GM21528 (cell line): ENCODE data around the gene EPHB3.

Source experiments
- ATAC-seq: cut with Tn5 transposase; IDR thresholded peaks from one replicate; pipeline ENCODE4 v1.9.1; 2021; ENCODE audit warnings: mild to moderate bottlenecking, moderate library complexity; ENCODE audit not compliant: unreplicated experiment, low FRiP score

EPHB3 gene

DNA sequence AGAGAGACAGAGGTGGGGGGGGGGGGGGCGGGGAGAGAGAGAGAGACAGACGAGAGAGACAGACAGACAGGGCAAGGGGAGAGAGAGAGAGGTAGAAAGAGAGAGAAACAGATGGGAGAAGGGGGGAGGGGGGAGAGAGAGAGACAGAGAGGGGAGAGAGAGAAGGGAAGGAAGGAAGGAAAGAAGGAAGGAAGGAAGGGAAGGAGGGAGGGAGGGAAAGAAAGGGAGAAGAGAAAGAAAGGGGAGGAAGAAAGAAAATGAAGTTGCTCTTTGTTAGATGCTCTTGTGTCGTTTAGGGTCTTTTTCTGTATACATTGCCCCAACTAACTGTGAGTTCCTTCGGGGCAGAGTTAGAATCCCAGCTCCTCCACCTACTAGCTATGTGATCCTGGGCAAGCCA, 19.0 kb upstream of the EPHB3 start:
- ATAC-seq, result no peak

DNA sequence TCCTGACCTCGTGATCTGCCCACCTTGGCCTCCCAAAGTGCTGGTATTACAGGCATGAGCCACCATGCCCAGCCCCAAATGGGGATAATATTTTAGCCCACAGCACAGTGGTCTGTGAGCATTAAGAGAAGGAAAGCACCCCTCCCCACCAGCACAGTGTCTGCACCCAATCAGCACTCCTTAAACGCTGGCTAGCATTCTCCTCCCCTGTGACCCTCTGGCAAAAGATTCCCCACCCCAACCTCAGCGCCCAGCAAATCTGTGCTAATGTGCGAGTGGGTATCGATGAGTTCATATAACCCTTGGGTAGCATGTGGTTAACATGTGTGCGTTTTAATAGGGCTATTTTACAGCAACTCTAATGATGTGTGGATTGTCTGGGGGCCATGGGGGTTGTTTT, 18.3 kb upstream of the EPHB3 start:
- no peak for ATAC-seq

DNA sequence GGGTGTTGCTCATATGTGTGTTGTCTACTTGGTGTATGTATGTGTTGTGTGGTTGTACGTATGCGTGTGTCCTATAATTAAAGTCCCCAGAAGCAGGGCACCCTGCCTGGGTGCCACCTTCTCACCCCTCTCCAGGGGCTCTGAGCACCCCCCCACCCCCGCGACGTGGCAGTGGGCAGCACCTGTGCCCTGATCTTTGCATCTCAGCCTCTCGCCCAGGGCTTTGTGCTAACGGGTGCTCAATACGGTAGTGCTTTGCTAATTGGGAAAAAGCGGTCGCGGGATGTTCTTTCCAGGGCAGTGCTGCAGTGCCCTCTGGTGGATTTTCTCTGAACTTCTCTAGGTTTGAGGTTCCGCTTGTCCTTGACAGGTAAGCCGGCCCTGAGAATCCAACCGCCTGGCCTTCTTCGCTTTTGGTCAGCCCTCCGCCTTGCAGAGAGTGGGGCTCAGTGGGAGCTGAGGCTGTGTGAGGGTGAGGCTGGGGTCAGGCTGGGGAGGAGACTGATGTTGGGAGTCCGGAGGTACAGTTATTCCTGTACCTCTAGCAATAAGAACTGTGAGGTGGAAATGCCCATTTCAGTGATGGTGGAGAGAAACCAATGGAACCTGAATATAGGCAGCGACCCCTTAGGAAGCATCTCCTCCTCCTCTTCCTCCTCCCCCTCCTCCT, 17.6 kb upstream of the EPHB3 start:
- no peak for ATAC-seq

DNA sequence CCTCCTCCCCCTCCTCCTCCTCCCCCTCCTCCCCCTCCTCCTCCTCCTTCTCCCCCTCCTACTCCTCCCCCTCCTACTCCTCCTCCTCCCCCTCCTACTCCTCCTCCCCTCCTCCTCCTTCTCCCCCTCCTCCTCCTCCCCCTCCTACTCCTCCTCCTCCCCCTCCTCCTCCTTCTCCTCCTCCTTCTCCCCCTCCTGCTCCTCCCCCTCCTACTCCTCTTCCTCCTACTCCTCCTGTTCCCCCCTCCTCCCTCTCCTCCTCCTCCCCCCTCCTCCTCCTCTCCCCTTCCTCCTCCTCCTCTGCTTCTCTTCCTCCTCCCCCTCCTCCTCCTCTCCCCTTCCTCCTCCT, 17.1 kb upstream of the EPHB3 start:
- no peak for ATAC-seq

DNA sequence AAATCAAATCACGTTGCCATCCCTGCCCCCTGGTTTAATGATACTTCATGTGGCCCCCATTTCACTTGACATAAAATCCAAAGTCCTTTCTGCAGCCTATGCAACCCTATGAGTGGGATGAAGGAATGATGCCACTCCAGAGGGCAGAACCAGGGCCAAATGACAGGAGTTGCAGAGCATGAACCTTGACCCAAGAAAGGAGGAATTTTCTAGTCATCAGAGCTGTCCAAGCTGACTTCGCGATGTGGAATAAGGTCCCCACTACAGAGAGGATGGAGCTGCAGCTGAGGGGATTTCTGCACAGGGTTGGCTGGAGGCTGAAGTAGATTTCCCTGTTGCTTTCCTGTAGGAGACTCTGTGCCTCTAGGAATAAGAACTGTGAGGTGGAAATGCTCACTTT, 15.8 kb upstream of the EPHB3 start:
- ATAC-seq, result no peak

DNA sequence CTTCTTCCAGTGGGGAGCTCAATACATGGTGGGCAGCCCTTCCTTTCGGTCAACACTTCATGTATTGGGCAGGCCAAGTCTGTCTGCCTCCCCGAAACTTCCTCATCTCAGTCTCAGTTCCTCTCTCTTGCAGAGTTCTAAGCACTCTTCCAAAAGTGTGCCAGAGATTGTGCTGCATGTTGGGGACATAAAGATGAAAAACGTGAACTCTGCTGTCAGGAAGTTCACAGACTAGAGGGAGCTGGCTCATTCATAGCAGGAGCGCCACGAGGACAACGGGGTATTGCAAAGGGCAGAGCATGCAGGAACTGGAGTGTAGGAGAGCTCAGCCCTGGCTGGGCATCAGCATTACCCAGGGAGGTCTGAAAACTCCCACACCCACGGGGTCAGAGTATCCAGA, 15.3 kb upstream of the EPHB3 start:
- ATAC-seq, result no peak

DNA sequence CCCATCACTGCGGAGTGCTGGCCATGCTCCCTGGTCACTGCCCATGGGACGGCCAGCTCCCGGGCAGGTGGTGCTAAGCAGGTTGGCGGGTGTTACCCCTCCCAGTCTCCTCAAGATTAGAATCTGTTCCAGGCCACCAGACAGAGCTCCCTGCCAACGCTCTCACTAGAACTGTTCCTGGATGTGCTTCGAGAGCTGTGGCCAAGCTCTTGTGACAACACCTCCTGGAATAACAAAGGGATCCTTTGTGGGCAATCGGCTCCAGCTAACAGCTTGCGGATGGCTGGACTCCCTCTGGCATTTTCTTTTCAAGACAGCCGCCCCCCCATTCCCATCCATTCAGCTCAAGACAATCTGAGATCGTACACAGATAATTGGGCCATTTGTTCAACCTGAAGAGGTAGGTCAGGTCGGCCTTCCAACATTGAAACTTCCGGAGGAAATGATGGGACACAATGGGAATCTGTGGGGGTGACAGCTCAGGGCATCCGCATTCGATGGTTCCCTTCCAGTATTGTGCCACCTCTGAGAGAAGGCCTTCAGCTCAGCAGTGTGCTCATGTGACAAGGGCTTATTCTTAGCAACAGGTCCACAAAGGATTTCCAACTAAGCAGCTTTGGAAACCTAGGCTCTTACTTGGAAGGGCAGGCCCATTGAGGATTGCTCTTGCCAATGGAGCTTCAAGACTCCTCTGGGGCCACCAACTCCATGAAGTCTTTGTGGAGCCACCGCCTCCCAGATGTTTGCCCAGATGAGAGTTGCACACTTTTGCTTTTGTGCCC, 11.6 kb upstream of the EPHB3 start:
- ATAC-seq, result no peak

DNA sequence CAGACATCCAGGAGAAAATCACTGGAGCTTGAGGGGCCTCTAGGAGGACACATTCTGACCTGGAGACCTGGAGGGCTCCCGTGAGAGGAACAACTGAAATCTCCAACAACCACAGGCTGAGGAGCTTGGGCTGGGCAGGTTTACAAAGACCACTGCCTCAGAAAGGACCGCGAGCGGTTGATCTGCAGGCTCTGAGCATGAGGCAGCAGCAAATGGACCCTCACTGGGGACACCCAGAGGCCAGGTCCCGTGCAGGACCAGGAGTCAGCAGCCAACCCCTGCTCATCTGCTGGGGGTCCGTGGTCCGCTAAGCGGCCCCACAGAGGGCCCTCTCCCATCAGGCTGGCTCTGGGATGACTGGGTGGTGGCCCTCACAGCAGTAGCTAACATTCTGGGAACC, 10.5 kb upstream of the EPHB3 start:
- ATAC-seq, result no peak

DNA sequence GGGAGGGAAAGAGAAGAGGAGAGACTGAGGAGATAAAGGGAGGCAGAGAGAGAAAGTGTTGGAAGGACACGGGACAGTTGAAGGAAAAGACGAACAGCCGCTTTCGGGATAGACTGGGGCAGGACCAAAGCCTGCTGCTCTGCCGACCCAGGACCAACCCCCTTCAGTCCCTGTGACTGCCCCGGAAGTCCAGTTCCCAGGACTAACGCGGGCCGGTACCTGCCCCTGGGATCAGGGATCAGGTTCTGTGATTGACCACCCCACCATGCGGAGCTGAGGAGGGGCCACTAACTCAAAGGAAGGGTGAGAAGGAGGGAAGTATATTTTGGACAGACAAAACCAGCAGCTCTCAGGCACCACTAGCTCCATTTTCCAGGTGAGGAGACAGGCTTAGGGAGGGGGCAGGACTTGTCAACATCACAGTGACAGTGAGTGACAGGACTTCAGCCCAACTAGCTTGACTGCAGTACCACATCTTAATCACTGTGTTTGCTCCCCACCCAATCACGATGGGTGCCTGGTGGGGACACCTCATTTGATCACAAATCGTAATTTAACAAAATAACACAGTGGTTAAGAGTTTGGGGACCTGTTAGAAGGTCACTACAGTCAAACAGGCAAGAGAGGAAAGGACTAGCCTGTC, 9.8 kb upstream of the EPHB3 start:
- ATAC-seq, result no peak

DNA sequence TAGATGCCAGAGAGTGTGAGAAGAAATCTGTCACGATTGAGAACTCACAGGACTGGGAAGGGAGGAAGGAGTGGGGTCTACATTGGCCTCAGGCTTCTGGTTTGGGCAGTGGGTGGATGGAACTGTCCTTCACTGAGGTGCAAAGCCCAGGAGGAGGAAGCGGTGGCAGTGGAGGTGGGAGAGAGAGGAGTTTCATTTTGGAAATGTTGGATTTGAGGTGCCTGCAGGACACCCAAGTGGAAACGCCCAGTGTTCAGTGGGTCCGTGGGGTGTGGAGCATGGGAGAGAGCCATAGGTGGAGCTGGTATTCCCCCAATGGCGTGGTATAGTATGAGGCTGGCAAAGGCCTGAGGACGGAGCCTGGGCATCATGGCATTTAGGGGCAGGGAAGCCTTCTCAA, 9.3 kb upstream of the EPHB3 start:
- no peak for ATAC-seq

DNA sequence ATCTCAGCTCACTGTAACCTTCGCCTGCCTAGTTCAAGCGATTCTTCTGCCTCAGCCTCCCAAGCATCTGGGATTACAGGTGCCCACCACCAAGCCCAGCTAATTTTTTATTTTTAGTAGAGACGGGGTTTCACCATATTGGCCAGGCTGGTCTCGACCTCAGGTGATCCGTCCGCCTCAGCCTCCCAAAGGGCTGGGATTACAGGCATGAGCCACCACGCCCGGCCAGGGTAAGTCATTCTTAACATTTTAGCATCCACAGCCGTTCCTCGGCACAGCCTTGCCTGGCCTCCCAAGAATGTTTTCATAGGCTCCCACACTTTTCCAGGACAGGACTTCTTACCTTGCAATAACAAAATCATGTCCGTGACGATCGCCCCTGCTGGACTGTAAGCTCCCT, 8.7 kb upstream of the EPHB3 start:
- no peak for ATAC-seq

DNA sequence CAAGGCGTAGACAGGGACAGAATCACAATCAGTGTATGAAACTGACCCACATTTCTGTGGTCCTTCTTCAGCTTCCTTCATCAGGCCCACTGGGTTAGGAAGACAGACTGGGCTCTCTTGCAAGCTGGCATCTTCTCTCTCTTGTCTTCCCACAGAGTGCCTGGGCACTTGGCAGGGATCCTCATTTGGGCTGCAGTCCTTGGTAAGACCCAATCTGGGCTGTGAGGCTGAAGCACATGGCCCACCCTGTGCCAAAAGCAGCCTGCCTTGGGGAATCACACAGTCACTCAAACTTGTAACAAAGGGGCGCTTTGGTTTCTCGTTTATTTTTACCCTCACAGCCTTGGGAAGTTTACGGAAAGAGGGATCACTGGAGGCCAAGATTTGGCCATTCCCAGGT, 8.2 kb upstream of the EPHB3 start:
- no peak for ATAC-seq

DNA sequence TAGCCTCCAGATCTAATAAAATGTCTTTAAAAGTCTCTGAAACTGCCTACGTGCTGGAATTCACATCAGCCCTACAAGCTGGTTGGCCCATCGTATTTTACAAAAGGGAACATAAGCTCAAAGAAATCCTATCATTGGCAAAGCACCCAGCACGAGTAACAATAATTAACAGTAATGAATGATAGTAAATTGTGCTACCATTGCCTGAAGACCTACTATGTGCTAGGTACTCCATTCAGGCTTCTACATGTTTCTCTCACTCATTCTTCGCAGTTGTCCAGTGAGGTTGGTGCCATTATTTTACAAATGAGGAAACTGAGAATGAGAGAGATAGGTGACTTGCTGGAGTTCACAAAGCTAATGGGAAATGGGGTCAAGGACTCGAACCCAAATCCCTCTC, 7.1 kb upstream of the EPHB3 start:
- ATAC-seq, result no peak

DNA sequence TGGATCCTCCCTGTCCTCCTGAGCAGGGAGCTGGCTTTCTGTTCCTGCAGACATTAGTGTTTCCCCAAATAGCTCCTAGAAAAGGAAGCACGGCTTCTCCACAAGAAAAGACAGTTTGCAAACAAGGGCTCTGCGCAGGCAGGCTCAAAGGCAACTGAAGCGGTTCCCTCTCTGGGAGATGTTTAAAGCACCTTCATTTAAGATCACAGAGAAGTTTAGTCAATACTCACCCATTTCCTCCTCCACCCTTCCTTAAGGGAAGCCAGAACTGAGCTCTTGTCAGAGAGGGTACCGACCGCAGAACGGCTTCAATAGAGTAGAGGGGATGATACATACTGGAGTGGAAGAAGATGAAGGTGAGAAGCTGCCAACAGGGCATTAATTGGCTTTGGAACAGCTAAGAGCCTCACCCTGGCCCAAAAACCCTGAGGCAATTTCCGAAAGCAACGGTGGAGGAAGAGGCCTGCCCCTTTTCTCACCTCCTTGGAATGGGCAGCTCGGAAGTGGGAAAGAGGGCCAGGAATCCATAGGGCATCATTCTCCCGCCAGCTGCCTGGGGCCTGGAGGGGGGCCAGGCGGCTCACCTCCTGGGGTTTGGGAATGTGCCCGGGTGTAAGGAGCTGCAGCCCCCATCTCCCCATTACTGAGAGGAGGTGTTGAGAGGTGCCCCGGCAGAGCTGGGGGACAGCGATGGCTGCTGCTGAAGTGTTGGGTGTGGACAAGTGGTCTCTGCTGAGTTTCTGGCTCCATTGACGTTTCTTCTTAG, 4.8 kb upstream of the EPHB3 start:
- no peak for ATAC-seq

DNA sequence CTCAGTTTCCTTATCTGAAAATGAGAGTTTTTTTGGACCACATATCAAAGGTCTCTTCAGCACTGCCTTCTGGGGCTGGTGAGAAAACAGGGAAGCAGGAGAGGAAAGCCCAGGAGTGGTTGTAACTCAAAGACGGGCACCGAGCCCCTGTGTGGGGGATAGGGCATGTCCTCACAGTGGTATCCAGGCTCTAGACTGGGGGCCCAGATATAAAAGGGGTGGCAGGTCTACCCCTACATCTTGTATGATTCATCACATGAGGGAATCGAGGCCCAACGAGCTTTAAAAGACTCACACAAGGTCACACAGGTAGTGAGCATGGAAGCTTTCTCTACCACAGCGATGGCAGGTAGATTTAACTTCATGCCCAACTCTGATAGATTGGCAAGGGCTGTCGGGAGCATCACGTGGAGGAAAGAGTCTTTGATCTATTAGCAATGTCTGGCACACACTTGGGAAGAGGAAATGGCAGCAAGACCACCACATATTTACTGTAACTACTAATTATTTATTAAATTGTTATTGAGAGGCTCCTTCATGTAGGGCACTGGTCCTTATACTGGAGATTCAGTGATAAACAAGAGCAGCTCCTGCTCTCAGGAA, 4.1 kb upstream of the EPHB3 start:
- no peak for ATAC-seq

DNA sequence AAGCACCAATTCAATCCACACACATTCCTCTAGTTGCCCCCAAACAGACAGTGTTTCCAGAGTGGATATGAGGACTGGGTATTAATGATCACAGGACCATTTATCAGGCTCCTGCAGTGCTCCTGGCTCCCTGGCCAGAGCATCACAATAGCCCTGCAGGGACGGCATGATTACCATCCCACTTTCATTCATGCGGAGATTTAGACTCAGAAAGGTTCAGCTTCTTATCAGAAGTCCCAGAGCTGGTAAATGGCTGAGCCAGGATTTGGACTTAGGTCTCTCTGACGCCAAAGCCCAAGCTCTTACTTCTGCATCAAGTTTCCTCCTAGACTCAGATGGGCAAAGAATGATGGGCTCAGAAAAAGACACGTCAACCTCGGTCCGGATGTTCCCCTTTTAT, 2.9 kb upstream of the EPHB3 start:
- no peak for ATAC-seq

DNA sequence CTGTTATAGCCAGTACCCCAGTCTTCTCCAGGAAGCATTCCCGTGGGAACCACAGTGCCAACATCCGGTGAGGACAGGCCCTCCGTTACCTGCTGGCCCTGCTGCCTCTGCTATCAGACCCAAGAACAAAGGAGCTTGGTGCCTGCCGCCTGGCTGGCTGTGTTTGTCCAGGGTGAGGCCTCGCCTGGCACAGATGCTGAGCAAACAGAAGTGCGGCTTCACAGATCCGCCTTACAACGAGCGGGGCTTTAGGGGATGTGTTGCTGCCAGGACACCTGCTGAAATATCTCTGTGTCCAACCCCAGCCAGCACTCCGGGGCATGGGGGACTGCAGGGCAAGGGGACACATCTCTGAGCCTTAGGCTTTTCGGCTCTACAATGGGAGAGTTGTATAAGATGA, 2.2 kb upstream of the EPHB3 start:
- no peak for ATAC-seq

DNA sequence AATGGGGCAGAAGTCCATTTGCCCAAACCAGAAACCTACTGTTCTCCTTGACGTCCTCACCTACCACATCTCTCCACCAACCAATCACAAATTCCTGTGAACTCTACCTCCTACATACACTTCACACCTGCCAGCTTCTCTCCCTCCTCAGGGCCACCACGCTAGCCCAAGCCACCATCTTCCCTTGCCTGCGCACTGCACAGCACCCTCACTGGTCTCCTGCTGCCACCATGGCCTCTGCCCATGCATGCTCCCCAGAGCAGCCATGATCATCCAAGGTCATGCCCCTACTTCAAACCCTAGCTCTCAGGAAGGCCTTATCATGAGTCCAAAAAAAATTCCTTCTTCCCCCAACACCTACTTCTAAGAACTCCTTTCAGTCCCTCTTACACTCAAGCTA, 1.1 kb upstream of the EPHB3 start:
- ATAC-seq, result no peak

DNA sequence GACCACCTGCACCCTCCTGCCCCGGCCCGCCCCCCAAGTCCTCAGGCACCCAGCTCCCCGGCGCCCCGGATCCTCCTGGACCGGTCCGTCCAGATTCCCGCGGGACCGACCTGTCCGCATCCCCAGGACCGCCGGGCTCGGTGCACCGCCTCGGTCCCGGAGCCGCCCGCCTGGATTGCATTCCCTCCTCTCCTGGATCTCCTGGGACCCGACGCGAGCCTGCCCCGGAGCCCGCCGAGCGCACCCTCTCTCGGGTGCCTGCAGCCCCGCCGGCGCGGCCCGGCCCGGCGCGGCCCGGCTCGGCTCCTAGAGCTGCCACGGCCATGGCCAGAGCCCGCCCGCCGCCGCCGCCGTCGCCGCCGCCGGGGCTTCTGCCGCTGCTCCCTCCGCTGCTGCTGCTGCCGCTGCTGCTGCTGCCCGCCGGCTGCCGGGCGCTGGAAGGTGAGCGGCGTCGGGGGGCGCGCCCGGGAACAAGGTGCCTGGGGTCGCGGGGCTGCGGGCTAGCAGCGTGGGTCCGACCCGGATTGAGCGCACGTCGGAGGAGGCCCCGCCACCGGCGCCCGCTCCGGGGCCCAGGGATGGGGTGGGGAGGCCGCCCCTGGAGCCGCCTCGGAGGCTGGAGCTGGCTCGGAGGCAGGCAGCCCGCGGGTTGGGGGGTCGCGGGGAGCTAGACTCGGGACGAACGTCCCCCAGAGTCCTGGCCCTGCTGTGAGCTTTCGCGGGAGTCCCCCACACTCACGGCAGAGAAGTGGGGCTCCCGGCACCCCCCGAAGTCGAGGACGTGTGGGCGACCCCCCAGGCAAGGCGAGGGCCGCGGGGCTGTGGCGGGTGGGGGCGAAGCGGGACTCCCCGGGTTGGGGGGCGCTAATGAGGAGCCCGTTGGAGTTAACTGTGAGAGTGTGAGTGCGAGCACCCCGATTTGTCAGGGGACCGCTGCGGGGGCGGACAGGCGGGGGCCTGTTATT, 610 bp downstream of the EPHB3 start:
- no peak for ATAC-seq
